A549 (cell line): ENCODE data around the gene TP53BP1.

Experiments
- BCL3 ChIP-seq: fragments of >200 bp; sonication (Bioruptor Twin); formaldehyde crosslinking; IDR thresholded peaks from 3 replicates; pipeline ENCODE4 v1.6.1; 2016
- POLR2A ChIP-seq: IDR thresholded peaks from 2 replicates; pipeline ENCODE4 v1.6.1; 2012; ENCODE audit warnings: mild to moderate bottlenecking, low read length
- RAD21 ChIP-seq, 2 experiments: fragments of >200 bp in 1 of 2; sonication (Bioruptor Twin) in 1 of 2; formaldehyde crosslinking in 1 of 2; IDR thresholded peaks in 1 of 2; conservative IDR thresholded peaks in 1 of 2; 2 replicates in 1 of 2; 3 replicates in 1 of 2; pipeline ENCODE4 v1.6.1; 2012 to 2018; ENCODE audit warnings: inconsistent platforms in 1 of 2
- RNF2 ChIP-seq: fragments of 200-600 bp; sonication (generic); IDR thresholded peaks from 2 replicates; pipeline ENCODE4 v1.6.1; 2016; ENCODE audit warnings: low read depth, mild to moderate bottlenecking, antibody characterized with exemption, moderate library complexity, borderline replicate concordance
- TF ChIP-seq, protein P1 (sequence below): fragments of 200-600 bp; sonication (generic); IDR thresholded peaks from 2 replicates; pipeline ENCODE4 v1.6.1; 2016; ENCODE audit warnings: antibody characterized with exemption, mild to moderate bottlenecking, moderate library complexity

DNA sequence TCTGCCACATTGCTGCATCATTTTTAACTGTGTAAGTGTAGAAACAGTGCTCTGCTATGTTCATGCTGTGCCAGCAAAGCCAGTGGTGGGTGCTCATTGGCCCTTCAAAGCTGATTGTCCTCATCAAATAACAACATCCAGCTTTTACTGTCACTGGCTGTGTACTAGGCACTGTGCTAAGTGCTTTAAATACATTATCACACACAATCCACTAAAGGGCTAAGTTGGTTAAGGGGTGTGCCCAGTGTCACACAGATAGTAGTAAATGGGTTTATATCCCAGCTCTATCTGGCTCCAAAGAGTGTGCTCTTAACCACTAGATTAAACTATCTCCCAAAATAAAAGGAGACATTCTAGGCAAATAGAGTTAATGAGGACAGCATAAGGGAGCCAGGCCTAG is 114.4 kb downstream of the TP53BP1 start:
- TF ChIP-seq RNF2 (no peak), BCL3 (no peak), POLR2A (no peak), RAD21 (conservative IDR thresholded peaks at IDR 0.05 in 1 of 2, IDR thresholded peaks at IDR 0.05 in 1 of 2) (no peak)
- TF ChIP-seq, protein P1, sequence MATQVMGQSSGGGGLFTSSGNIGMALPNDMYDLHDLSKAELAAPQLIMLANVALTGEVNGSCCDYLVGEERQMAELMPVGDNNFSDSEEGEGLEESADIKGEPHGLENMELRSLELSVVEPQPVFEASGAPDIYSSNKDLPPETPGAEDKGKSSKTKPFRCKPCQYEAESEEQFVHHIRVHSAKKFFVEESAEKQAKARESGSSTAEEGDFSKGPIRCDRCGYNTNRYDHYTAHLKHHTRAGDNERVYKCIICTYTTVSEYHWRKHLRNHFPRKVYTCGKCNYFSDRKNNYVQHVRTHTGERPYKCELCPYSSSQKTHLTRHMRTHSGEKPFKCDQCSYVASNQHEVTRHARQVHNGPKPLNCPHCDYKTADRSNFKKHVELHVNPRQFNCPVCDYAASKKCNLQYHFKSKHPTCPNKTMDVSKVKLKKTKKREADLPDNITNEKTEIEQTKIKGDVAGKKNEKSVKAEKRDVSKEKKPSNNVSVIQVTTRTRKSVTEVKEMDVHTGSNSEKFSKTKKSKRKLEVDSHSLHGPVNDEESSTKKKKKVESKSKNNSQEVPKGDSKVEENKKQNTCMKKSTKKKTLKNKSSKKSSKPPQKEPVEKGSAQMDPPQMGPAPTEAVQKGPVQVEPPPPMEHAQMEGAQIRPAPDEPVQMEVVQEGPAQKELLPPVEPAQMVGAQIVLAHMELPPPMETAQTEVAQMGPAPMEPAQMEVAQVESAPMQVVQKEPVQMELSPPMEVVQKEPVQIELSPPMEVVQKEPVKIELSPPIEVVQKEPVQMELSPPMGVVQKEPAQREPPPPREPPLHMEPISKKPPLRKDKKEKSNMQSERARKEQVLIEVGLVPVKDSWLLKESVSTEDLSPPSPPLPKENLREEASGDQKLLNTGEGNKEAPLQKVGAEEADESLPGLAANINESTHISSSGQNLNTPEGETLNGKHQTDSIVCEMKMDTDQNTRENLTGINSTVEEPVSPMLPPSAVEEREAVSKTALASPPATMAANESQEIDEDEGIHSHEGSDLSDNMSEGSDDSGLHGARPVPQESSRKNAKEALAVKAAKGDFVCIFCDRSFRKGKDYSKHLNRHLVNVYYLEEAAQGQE: no peak
